AG09319 (cell line): ENCODE data around the gene MLIP.
A peak's percentile ranks its signal among the peaks of the same experiment; 100 is the strongest.
"Not testable (repeated sequence)": the region's sequence is repeated elsewhere in the genome, so short reads cannot be mapped to it uniquely, and the experiment has no call there.

Experiments used
- DNase-seq: peaks from one replicate; pipeline ENCODE4 v3.0.0-alpha.2; 2010; ENCODE audit warnings: low read depth; ENCODE audit errors: extremely low read depth
- TF ChIP-seq, protein P1 (sequence below): IDR thresholded peaks from 2 replicates; pipeline ENCODE4 v1.5.1; 2011; ENCODE audit warnings: low read depth, mild to moderate bottlenecking, inconsistent platforms, low read length, moderate library complexity

The MLIP gene

DNA sequence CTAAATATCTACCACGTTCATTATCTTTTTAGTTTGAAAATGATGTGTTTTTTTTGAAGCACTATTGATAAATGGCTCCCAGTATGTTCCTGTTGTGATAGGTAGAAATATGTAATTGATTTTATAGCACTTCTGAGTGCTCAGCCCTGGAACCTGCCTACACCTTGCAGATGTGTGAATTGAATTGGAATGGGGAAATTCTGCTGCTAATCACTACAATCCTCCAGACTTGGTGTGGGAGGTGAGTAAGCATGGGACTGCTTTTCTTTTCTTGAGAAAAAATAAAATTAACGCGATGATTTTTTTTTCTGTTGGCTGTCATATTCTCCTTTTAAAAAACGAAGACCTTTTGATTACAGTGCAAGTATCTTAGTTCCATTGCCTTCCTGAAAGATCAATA is 37.1 kb upstream of the MLIP start:
- TF ChIP-seq, protein P1, sequence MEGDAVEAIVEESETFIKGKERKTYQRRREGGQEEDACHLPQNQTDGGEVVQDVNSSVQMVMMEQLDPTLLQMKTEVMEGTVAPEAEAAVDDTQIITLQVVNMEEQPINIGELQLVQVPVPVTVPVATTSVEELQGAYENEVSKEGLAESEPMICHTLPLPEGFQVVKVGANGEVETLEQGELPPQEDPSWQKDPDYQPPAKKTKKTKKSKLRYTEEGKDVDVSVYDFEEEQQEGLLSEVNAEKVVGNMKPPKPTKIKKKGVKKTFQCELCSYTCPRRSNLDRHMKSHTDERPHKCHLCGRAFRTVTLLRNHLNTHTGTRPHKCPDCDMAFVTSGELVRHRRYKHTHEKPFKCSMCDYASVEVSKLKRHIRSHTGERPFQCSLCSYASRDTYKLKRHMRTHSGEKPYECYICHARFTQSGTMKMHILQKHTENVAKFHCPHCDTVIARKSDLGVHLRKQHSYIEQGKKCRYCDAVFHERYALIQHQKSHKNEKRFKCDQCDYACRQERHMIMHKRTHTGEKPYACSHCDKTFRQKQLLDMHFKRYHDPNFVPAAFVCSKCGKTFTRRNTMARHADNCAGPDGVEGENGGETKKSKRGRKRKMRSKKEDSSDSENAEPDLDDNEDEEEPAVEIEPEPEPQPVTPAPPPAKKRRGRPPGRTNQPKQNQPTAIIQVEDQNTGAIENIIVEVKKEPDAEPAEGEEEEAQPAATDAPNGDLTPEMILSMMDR: no peak

DNA sequence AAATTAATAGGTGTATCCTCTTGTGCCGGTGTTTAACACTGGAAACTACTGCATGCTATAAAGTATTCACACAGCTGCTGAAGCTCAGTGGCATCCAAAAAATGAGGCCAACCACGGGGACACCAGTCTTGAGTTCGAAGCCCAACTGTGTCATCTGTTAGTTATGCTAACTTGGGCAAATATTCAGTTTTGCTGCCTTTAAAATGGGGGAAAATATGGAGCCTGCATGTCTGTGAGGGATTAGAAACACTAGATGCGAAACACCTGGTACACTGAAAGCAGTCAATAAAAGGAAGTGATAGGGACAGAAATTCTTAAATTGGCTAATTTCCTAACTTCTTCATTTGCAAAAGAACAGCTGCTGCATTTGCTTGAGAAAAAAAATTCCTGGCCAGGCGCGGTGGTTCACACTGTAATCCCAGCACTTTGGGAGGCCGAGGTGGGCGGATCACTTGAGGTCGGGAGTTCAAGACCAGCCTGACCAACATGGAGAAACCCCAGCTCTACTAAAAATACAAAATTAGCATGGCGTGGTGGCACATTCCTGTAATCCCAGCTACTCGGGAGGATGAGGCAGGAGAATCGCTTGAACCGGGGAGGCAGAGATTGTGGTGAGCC is 36.6 kb upstream of the MLIP start:
- DNase-seq: no peak
- TF ChIP-seq, protein P1: no peak

More for the DNA sequence above, 37.1 kb upstream of the MLIP start:
- DNase-seq: no peak

DNA sequence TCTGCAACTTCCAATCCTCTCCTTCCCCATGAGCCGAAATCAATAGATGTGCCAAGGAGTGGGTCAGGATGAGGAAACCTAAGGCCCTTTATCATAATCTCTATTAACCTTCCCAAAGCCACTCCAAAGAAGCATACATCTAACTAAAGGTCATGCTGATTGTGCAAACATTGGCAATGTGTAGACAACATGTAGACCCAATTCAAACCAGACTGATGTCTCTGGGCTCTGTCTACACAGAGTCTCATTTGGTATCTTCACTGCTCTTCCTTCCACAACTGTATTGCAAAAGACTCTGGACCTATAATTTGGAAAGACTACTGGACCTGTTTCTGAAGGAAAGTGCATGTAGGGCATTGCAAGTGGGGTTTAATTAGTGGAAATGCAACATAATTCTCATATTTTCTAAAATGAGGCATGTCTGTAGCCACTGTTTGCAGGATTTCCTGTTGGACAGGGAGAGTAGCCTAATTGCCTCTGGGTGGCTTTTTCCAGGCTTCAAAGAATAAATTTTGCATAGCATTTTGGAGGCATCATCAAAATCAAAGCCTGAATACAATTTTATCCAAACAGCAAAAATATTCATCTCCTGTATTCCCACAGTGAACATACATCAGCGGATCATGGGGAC is 35.0 kb upstream of the MLIP start:
- DNase-seq: no peak
- TF ChIP-seq, protein P1: no peak

DNA sequence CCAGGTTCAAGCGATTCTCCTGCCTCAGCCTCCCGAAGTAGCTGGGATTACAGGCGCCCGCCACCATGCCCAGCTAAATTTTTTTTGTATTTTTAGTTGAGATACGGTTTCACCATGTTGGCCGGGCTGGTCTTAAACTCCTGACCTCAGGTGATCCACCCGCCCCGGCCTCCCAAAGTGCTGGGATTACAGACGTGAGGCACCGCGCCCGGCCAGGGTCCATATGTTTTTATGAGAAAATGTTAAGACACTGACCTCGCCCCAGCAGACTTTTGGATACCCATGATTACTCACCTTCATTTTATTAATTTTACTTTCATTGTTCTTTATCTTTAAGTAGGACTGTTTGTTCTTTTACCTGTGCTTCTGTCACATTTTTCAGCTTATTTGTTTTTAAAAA is 29.7 kb upstream of the MLIP start:
- DNase-seq: not testable (repeated sequence)

DNA sequence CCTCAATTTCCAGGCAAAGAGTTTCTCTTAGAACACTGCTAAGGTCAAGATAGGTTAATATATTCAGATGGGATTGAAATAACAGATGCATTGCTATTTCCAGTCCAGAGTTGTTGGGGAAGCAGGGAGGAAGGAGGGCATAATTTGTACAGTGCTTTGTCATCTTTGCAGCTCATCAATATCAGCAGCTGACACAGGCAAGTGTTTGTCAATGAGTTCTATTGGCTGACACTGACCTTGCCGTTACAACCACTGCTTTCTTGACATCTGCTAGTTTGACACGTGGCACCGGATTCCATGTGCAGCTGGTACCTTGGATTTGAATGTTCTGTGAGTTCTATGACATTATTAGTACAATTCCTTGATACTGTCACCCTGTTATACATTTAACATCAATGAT is 28.0 kb upstream of the MLIP start:
- no peak for DNase-seq
- TF ChIP-seq, protein P1: no peak

DNA sequence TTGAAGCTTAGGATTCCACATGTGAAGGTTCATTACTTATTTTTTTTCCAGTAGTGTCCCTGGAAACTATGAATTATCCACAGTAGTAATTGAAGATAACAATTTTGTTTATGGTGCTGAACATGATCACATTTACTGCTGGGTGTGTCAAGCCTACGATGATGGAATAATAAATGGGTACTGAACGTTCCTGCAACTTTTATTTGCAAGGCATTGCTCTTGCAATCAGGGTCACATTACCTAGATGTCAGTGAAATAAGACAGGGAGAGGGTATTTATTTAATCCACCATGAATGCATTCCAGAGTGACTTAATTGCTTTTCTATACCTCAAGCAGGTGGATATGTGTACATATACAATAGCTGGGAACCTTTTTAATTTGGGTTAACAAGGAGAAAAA is 27.0 kb upstream of the MLIP start:
- TF ChIP-seq, protein P1: no peak
- DNase-seq: no peak

DNA sequence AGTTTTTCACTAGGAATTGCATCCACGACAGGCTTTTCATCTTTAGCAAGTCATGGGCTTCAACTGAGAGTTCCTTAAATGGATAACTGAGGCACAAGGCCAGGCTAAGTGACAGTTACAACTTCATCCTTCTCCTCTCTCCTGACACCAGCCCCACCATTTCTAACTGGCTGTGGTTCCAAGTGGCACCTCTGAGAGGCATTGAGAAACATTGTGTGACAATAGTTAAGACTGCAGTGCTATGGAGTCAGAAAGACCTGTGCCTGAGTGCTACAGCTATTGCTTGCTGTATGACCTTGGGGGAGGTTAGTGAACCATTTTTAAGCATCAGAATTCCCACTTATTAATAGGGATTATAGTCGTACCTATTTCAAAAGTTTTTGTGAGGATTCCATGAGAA is 26.2 kb upstream of the MLIP start:
- no peak for DNase-seq
- TF ChIP-seq, protein P1: no peak

DNA sequence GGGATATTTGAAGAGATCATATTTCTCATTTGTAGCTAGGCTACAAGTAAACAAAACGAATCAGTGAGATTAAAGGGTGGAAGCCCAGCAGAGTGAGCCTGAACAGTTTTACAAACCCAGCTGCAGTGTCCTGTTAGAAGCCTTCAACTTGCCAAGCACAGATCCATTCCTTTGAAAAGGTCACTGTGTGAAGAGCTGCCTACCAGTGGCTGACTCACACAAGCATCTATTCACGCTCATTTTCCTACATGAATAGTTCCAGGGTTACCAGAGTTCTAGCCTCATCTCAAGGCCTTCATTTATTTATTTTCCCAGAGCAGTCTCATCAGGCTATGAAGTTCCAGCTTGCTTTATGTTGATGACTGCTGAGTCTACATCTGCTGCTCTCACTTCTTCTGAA is 25.7 kb upstream of the MLIP start:
- TF ChIP-seq, protein P1: no peak
- peak; percentile 75 for DNase-seq
